Mesodermal cell (in vitro differentiated cells): ENCODE results near the gene POLR2J3.
"Not testable (repeated sequence)": the region's sequence is repeated elsewhere in the genome, so short reads cannot be mapped to it uniquely, and the experiment has no call there.

Source experiments
- H3K27ac ChIP-seq: 2 replicates; pipeline ENCODE4 v1.7.0; 2013; ENCODE audit warnings: mild to moderate bottlenecking, low read depth, low read length, moderate library complexity; ENCODE audit not compliant: severe bottlenecking
- H3K36me3 ChIP-seq: 2 replicates; pipeline ENCODE4 v1.7.1; 2013; ENCODE audit warnings: mild to moderate bottlenecking, low read length, moderate library complexity; ENCODE audit not compliant: control insufficient read depth, insufficient read depth
- H3K4me1 ChIP-seq: one replicate; pipeline ENCODE4 v1.7.1; 2013; ENCODE audit warnings: mild to moderate bottlenecking, low read length; ENCODE audit not compliant: insufficient read depth, control insufficient read depth, poor library complexity, severe bottlenecking
- H3K4me3 ChIP-seq: 2 replicates; pipeline ENCODE4 v1.7.0; 2013; ENCODE audit warnings: low read length, control low read depth, mild to moderate bottlenecking; ENCODE audit not compliant: insufficient read depth, poor library complexity, severe bottlenecking; ENCODE audit errors: extremely low read depth
- H3K9me3 ChIP-seq: 2 replicates; pipeline ENCODE4 v1.7.1; 2013; ENCODE audit warnings: mild to moderate bottlenecking, low read length, moderate library complexity; ENCODE audit not compliant: control insufficient read depth
- WGBS, 2 experiments: methylation state at CpG; one replicate each; pipeline ENCODE4 v1.1.5; 2013; ENCODE audit warnings: missing lambda C conversion rate in 2 of 2; ENCODE audit not compliant: insufficient coverage in 2 of 2; 5-methylcytosine and 5-hydroxymethylcytosine counted together

Gene POLR2J3

DNA sequence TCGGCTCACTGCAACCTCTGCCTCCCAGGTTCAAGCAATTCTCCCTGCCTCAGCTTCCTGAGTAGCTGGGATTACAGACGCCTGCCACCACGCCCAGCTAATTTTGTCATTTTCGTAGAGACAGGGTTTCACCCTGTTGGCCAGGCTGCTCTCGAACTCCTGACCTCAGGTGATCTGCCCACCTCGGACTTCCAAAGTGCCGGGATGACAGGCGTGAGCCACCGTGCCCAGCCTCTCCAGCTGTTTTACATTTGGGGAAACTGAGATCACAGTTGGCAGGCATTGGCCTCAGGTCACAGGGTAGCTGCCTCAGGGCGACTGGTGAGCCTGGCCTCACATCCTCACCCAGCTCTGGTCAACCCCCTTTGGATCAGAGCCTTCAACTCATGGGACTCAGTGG, 37.4 kb upstream of the POLR2J3 start:
- 96% methylated on average over 4 of the region's 10 CpGs; no CpG with 5 or more reads in 1 of the 2 experiments for WGBS, 2 experiments
- not testable (repeated sequence) for H3K9me3 ChIP-seq, H3K36me3 ChIP-seq, H3K4me1 ChIP-seq, H3K4me3 ChIP-seq, H3K27ac ChIP-seq

DNA sequence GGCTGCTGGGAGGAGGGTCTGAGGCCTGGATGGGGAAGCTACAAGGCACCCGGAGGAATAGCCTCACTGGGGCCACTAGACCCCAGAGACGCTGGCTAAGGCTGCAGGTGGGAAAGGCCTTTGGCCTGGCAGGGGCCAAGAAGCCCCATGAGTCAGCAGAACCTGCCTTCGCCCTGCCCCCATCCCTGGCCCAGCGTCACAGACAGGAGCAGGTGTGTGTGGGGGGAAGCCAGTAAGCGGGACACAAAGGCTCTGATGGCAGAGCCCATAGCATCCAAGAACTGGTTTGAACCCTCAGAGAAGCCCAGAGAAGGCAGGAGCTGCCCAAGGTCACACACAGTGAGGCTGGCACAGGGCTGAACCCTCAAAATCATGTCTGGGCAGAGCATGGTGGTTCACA, 34.5 kb upstream of the POLR2J3 start:
- H3K4me3 ChIP-seq, H3K36me3 ChIP-seq, H3K4me1 ChIP-seq, H3K27ac ChIP-seq, H3K9me3 ChIP-seq: not testable (repeated sequence)
- WGBS, 2 experiments: no CpG with 5 or more reads among the region's 5 CpGs

DNA sequence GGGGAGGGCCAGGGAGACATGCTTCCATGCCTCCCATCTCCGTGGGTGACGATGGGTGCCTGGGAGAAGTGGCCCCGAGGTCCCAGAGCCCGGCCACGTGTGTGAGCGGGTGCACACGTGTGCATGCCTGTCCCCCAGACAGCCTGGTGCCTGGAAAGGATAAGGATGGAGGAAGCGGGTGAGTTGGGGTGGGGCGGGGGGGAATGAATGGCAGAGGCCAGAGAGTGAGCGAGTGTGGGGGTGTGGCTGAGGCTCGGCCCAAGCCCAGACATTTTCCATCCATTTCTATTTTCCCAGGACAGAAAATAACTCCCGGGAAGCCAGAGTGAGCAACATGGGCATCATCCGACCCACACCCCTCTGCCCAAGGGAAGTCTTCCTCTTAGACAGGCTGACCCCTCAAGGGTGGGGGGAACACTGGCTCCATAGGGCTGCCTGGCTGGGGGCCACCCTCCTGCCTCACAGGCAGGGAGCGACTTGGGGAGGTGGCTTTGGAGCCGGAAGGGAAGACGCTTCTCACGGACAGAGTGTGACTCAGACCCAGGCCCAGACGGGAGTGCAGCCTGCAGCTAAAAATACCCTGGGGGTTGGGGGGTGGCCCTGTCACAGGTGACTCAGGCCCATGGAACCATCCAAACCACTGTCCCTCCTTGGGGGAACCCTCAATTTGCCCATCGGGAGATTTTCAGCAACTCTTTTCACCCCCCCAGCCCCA, 32.2 kb upstream of the POLR2J3 start:
- not testable (repeated sequence) for H3K4me1 ChIP-seq, H3K27ac ChIP-seq, H3K9me3 ChIP-seq, H3K4me3 ChIP-seq, H3K36me3 ChIP-seq
- WGBS, 2 experiments: no CpG with 5 or more reads among the region's 19 CpGs

DNA sequence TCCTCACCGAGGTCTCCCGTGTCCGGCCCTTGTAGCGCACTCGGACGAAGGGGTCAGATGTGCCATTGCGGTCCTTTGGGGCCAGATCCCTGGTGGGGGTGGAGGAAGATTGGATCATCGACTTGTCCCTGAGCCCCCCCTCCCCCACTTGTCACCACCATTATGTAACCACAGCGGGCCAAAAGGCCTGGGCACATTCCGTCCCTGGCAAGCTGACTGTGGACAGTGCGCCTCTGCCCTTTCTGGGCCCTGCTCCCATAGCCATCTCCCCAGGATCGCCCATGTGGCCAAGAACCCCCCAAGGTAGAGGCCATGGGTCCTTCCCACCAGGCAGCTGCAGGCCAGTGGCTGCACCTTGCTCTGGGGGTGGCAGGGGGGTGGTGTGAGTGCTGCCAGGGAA, 29.9 kb upstream of the POLR2J3 start:
- not testable (repeated sequence) for H3K9me3 ChIP-seq, H3K27ac ChIP-seq
- no CpG with 5 or more reads among the region's 12 CpGs for WGBS, 2 experiments

DNA sequence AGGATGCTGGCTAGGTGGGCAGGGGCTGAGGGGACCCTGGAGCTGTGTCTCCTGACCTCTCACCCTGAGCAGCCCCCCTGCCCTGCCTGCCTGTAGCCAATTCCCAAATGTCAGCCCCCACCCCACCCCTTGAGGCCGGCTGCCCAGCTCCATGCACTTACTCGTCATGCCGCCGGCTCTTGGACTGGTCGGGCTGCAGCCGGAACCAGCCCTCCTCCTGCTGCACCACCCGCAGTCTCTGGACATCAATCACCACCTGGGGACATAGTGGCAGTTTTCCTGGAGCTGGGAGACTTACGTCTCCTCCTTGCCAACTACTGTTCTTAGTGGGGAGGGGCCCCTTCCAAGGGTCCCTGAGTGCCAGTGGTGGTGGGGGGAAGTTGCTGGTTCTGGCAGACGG, 27.3 kb upstream of the POLR2J3 start:
- H3K4me1 ChIP-seq, H3K36me3 ChIP-seq, H3K9me3 ChIP-seq, H3K4me3 ChIP-seq, H3K27ac ChIP-seq: not testable (repeated sequence)
- no CpG with 5 or more reads among the region's 9 CpGs for WGBS, 2 experiments

More for the DNA sequence above, 29.9 kb upstream of the POLR2J3 start:
- H3K4me1 ChIP-seq, H3K36me3 ChIP-seq, H3K4me3 ChIP-seq: not testable (repeated sequence)

DNA sequence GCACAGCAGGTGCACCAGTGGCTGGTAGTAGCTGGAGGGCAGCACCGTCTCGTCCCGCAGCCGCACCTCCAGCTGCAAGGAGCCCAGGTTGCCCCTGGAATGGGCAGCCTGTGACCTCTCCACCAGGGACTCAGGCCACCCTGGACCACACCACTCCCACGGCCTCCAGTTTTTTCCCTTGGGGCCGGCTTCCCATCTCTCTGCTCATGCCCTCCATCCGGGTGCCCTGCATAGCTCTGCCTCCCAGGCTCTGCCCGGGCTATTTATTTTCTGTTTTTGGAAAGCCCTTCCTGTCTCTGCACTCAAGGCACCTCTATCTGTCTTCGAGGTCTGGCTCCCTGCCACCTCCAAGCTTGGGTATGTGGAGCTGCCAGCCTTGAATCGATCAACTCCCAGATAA, 23.7 kb upstream of the POLR2J3 start:
- H3K36me3 ChIP-seq, H3K9me3 ChIP-seq, H3K4me1 ChIP-seq, H3K27ac ChIP-seq, H3K4me3 ChIP-seq: not testable (repeated sequence)
- WGBS, 2 experiments: 91 to 100% methylated on average over 2 to 3 of the region's 10 CpGs

DNA sequence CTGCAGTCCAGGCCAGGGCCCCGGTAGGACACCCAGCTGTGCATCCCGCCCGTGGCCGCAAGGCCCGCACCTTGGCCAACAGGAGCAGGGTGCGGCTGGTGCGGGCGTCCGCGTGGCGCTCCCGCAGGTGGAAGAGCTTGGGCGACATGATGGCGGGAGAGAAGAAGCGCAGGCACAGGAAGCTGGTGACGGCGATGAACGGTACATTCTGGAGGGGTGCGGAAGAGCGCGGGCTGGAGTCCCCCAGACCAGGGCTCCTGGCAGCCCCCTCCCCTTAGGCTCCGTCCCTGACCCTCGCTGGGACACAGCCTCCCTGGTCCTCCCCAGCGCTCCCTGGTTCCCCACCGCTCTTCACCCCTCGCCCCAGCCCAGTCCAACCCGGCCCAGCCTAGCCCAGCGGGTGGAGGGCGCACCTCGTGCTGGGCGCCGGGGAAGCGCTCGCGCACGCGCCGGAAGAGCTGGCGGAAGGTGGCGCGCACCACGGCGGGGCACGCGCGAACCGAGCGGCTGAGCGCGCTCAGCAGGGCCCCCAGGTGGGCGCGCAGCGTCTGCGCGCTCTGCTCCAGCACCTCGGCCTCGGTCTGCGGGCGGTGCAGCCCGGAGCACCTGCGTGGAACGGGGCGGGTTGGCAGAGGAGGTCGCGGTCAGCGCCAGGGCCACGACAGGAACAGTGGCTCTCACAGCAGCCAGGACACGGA, 21.4 kb upstream of the POLR2J3 start:
- no CpG with 5 or more reads among the region's 68 CpGs for WGBS, 2 experiments

DNA sequence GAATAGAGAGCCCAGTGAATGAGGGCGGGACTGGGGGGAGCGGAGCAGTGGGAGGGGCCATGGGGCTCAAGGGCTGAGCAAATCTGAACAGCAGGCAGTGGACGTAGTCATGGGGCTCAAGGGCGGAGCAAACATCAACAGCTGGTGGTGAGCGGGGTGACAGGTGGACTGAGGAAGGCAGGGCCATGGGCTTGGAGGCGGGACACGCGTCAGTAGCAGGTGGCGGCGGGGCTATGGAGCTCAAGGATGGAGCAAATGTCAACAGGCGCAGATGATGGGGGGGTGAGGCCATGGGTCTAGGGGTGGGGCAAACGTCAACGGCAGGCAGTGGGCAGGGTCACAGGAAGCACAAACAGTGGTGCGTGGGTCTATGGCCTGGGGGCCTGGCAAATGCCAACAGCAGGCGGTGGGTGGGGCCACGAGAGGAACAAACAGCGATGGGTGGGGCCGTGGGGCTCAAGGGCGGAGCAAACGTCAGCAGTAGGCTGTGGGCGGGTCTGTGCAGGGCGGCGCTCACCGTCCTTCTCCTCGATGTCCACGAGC, 20.2 kb upstream of the POLR2J3 start:
- not testable (repeated sequence) for H3K9me3 ChIP-seq, H3K4me3 ChIP-seq, H3K27ac ChIP-seq, H3K4me1 ChIP-seq, H3K36me3 ChIP-seq
- no CpG with 5 or more reads among the region's 26 CpGs for WGBS, 2 experiments

More for the DNA sequence above, 21.4 kb upstream of the POLR2J3 start:
- H3K4me3 ChIP-seq, H3K36me3 ChIP-seq, H3K9me3 ChIP-seq, H3K4me1 ChIP-seq, H3K27ac ChIP-seq: not testable (repeated sequence)

DNA sequence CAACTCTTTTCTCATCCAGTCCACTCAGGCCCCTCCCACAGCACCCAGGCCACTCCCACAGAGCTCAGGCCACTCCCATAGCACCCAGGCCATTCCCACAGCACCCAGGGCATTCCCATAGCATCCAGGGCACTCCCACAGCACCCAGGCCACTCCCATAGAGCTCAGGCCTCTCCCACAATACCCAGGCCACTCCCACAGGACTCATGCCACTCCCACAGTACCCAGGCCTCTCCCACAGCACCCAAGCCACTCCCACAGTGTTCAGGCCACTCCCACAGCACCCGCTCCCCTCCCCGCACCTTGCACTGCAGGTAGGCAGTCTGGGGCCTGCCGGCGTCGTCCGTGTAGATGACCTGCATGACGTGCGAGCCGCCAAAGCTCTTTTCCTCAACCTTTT, 17.5 kb upstream of the POLR2J3 start:
- not testable (repeated sequence) for H3K9me3 ChIP-seq, H3K36me3 ChIP-seq, H3K27ac ChIP-seq, H3K4me1 ChIP-seq, H3K4me3 ChIP-seq
- WGBS, 2 experiments: no CpG with 5 or more reads among the region's 9 CpGs

DNA sequence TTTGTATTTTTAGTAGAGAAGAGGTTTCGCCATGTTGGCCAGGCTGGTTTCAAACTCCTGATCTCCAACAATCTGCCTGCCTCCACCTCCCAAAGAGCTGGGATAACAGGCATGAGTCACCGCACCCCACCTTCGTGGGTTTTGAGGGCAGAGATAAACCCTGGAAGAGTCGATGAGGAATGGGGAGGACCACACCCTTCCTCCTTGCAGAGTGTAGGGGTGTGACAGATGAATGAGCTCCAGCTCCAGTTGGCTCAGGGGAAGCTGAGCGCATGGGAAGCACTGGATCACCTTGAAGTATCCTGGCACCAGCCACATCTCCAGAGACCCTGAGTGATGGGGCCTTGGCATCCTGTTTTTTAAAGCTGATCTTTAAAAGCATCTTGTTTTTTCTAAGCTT, 11.1 kb upstream of the POLR2J3 start:
- H3K36me3 ChIP-seq, H3K9me3 ChIP-seq, H3K27ac ChIP-seq, H3K4me1 ChIP-seq, H3K4me3 ChIP-seq: not testable (repeated sequence)
- whole genome bisulfite sequencing, 2 experiments: no CpG with 5 or more reads among the region's 5 CpGs

DNA sequence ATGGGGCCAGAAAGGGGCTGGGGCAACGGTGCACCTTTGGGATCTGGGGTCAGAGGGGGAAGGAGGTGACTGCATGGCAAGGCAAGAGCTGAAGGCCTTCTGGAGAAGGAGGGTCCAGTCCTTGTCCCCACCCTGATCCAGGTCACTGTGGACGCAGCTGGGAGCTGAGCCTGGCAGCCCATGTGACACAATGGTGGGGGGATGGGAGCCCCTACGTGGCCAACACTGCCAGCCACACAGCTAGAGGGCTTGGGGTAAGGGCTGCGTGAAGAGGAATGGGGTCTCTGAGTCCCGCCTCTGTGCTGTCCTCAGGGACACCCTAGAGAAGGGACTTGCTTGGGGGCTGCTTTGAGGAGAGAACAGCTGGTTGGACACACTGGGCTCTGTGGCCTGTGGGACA, 9.3 kb upstream of the POLR2J3 start:
- not testable (repeated sequence) for H3K4me1 ChIP-seq
- WGBS, 2 experiments: no CpG with 5 or more reads among the region's 5 CpGs

More for the DNA sequence above, 9.3 kb upstream of the POLR2J3 start:
- H3K27ac ChIP-seq, H3K36me3 ChIP-seq, H3K9me3 ChIP-seq, H3K4me3 ChIP-seq: not testable (repeated sequence)
